Kidney tubule cell (primary cell): Measurements from ENCODE around the gene DNAJB6.

Experiments used
- DNase-seq: peaks from one replicate; pipeline ENCODE4 v3.0.0-alpha.2; 2018; ENCODE audit warnings: low spot score

Gene DNAJB6

DNA sequence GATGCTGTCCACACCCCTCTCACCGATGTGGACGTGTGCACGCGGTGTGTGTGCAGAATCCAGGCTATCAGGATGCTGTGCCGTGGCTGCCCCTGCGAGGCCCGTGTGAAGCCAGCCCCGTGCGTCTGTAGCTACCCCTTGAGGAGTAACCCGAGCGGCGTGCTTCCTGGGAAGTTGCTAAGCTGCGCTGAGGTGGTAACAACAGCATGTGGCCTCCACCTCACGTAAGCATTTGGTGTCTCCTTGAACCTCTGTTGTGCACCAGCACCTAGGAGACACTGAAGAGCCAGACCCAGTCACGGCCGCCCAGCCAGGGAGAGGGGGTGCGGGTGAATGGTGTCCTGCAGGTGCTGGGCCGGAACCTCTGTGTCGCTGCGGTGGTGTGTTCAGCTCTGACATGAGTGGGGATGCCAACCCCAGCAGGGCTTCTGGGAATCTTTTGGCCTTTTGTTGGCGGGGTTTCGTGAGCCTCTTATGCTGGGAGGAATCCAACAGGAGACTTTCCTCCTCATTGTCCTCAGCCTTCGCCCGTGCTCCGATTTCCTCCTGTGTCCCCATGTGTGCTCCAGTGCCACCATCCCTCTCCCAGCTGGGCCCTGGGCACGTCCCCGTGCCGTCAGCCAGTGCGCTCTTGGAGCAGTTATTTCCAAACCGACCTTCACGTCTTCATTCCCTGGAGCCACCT is 60.4 kb downstream of the DNAJB6 start:
- DNase-seq: no peak

DNA sequence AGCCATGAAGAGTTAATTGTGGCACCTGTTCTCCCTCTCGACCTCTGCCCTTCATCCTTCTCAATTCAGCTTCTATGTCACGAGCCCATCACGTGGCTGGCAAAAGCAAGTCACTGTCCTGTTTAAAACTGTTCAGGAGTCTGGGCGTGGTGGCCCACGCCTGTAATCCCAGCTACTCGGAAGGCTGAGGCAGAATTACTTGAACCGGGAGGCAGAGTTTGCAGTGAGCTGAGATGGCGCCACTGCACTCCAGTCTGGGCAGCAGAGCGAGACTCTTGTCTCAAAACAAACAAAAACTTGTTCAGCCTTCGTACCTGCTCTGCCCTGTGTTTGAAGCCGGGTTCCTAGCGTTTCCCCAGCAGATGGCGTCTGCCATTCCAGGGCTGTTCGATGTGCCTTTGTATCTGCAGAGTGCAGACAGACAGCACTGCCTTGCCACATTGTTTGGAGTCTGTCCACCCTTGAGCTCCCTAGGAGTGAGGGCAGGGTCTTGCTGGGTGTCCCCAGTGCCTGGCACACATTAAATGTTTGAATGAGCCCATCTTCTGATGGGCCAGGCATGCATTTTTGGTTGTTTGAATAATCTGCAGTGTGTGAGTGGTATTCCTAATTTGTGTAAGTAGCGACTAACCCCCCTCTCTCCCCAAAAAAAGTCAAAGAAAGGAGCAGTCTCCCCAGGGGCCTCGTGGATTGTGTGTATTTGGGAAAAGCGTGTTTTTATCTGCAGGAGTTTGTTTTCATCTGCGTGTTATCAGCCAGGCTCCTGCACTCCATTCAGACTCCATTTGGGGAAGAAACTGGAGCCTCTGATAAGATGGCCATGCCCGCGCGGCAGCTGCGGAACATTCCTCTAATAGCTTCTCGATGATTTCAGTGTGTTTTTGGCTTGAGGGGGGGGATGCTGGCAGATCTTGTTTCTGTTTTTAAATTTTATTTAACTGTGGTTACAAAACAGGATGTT is 61.2 kb downstream of the DNAJB6 start:
- peak; percentile 72 for DNase-seq

DNA sequence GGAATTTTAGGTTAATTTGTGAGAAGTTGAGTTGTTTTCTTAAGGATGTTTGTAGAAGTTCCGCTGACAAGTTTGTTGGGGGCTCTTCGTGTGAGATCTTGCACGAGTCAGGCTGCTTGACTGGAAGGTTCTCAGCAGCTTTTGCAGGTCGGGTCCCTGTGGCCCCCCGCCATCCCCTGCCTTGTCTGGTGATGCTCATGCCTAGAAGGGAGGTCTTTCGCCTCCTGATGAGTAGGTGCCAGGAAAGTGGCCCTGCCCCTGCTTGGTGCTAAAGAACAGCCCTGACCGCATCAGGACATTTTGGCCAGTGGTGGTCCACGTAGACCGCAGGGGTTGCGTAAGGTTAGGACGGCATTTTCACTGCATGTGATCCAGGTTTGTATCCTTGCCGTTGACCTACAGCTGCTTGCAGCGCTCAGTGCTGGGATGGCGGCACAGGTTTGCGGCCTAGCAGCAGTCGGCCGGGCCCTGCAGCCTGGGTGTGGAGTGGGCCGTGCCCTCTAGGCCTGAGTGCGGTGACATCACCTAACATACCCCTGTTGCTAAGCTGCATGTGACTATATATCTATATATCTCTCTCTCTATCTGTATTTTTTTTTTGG is 62.4 kb downstream of the DNAJB6 start:
- no peak for DNase-seq

DNA sequence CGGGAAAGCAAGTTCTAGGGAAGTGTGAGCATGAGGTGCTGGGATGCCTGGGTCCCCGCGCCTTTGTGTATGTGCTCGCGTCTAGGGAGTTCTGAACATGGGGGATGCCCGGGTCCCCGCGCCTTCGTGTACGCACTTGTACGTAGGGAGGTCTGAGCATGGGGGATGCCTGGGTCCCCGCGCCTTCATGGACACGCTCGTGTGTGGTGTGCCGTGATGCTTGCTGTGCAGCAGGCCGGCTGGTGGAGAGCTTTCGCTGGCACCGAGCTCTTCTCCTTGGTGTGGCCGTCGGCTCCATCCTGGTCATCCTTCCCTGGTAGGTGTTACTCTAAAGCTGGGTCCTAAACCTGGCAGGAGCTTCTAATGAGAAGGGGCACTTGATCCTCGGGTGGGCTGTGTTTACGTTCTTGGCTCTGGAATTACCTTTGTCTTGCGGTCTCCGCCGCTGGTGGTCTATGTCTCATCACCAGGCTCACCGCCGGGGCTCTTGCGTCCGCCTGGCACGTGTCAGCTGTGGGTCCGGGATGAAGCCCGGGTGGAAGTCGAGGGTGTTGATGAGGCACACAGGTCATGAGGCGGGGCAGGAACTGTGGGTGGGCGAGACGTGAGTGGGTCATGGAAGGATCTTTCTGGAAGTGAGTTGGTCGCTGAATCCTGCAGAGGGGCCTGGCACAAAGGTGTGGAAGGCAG is 63.5 kb downstream of the DNAJB6 start:
- no peak for DNase-seq

DNA sequence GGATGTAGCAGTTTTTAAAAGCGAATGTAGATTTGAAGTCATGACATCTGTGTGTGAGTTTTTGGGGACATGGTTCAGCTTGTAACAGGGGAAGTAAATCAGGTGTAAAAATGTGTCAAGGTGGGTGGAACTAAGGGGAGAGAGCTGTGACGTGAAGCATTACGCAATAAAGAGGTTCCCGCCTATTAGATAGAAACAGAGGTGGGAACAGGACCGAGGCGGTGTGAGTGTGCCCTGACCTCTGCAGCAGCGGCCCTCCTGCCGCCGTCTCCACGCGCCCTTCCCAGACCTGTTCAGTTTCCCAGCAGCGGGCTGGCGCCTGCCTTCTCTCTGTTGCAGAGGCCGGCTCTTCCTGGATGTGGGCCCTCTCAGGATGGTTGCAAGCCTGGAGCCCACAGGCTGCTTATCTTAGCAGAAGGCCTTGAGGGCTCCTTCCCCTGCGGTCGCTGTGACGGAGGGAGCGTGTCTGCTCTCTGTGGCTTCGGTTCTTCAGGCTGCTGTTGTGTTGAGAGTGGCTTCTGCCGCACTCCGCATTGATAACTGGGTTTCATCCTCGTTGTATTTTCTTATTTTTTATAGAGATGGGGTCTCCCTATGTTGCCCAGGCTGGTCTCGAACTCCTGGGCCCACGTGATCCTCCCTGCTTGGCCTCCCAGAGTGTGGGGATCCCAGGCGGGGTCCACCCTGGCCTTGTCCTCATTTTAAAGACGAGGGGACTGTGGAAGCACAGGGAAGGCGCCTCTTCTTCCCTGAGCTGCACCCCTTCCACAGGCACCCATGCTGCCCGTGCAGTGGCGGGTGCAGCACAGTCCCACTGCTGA is 65.0 kb downstream of the DNAJB6 start:
- DNase-seq: no peak

DNA sequence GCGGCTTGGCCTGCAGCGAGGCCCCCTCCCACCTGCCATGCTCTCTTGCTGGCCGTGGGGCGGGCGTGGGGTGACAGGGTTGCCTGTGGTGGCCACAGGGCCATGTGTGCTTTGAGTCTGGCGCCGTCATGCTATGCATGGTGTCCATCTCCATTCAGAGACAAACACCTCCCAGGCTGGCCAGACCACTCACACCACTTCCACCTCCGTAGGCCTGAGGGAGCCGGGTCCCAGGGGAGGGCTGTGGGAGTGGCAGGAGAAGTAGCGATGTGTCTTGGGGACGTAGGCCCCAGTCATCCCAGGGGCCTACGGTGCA is 65.5 kb downstream of the DNAJB6 start:
- no peak for DNase-seq

DNA sequence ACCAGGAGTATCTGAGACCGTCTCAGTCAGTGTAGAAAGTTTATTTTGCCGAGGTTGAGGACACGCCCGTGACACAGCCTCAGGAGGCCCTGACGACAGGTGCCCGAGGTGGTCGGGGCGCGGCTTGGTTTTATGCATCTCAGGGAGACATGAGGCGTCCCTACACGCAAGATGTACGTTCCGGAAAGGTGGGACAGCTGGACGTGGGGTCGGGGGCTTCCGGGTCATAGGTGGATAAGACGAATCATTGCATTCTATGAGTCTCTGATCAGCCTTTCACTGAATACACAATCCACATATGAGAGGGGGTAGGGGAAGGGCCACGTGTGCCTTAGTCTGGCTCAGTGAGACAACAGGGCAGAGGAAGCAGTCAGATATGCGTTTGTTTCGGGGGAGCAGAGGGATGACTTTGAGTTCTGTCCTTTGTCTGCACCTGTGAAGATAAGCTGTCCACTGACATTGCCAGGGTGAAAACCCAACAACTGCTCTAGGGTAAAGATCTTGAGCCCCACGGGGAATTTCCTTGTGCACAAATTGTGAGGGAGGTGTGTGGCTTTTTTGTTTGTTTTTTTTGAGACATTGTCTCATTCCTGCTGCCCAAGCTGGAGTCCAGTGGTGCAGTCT is 66.2 kb downstream of the DNAJB6 start:
- no peak for DNase-seq

DNA sequence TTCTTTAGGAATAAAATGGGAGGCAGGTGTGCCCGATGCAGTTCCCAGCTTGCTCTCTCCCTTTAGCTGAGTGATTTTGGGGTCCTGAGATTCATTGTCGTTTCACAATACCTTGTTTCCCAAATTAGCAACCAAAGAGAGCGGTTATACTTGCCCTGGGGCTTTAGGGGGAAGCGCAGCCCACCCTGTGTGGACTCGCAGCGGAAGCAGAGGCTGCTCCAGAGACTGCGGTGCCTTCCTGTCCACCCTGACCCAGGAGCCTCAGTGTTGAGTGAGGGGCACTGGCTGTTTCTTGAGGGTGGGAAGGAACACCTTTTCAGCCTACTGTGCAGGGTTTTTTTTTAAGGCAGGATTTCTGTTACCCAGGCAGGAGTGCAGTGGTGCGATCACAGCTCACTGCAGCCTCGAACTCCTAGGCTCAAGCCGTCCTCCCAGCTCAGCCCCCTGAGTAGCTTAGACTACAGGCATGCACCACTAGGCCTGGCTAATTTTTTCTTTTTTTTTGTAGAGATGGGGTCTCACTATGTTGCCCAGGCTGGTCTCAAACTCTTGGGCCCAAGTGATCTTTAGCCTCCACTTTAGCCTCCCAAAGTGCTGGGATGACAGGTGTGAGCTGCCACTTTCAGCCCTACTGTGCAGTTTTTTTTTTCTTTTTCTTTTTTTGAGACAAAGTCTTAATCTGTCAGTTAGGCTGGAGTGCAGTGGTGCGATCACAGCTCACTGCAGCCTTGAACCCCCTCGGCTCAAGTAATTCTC is 67.0 kb downstream of the DNAJB6 start:
- DNase-seq: no peak

DNA sequence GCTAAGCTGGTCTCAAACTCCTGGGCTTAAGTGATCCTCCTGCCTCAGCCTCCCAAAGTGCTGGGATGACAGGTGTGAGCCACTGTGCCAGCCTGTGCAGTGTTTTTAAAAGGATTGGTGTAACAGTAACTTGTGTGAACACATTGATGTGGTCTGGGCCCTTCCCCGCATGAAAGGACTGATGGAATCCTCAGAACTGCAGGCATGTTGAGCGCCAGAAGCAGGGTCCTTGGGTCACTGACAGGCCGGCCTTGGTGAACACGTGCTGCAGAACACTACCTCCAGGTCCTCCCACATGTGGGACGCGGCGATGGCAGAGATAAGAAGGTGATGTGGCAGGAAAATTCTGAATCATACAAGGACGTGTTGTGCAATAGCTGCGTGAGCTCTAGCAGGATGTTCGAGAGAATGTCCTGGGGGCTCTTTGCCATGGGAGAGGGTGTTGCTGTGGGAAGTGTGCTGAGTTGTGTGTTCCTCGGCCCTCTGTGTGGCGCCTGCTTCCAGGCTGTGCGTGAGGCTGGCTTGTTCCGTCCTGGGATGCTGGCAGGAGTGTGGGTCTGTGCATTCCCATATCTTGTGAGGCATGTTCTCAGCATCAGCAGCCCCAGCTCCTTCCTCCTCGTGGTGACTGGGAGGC is 68.2 kb downstream of the DNAJB6 start:
- DNase-seq: peak; percentile 57

DNA sequence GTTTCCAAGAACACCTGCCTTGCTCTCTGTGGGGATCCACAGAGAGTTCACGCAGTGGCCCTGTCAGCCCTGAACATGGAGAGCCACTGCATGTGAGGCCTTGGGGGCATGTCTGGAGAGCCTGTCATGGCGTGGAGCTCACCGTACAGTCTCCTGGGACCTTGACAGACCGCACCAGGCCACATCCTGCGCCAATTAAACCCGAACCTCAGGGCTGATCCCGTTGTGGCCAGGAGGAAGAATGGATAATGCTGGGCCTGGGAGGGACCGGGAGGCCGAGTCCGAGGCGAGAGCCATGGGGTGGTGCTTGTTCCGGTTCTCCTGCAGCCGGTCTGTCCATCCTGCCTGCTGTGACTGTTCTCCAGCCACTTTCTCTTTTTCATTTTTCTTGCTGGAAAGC is 68.7 kb downstream of the DNAJB6 start:
- DNase-seq: no peak

DNA sequence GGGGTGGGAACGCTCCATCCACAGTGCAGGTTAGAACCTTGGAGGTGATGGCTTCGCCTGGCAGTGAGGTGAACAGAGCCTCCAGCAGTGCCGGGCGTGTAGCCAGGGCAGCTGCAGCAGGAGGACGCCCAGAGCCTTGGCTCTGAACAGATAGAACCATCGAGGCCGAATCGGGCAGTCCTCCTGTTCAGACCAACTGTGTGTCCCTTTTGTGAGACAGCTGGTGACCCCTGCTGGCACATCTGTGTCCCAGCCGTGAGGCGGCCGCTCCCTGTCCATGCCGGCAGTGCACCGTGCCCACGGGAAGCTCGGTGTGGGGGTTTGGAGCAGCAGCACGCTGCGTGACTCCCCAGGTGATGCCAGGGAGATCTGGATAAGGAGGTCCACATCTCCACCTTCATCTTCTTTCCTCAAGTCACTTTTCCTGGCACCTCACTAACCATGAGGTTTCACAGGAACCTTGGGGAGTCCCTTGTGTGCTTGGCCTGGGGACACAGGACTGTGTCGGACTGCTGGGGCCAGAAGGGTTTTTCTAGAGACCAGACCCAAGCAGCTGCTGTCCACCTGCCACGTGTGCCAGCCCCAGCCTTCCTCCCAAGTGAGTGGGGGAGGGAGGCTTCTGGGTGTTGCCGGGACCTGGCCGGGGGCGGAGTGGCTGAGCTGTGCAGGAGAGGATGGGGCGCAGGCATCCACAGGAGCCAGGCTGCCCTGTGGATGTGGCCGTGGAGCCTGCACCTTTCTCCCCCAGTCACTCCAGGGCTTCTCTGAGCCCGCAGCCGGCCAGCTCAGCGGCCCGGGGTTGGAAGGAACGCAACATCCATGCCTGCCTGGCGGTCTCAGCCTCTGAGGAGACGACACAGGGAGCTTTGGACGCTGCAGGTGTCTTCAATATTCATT is 69.4 kb downstream of the DNAJB6 start:
- no peak for DNase-seq

DNA sequence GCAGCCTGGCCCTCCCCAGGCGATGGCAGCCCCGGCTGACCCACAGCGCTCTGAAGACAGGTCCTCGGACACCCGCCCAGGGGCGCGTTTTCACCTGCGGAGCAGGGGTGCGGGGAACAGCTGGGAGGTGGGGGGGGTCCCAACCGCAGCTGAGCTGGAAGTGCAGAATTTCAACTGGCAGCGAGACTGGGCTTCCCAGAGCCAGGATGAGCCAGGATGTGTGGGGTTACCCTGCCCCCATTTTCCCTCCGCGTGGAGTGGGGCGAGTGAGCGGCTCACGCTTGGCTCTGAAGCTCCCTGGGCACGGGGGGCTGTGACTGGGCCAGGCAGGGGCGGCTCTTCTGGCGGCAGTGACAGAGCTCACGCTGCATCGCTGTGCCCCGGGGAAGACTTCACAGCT is 70.2 kb downstream of the DNAJB6 start:
- DNase-seq: no peak

DNA sequence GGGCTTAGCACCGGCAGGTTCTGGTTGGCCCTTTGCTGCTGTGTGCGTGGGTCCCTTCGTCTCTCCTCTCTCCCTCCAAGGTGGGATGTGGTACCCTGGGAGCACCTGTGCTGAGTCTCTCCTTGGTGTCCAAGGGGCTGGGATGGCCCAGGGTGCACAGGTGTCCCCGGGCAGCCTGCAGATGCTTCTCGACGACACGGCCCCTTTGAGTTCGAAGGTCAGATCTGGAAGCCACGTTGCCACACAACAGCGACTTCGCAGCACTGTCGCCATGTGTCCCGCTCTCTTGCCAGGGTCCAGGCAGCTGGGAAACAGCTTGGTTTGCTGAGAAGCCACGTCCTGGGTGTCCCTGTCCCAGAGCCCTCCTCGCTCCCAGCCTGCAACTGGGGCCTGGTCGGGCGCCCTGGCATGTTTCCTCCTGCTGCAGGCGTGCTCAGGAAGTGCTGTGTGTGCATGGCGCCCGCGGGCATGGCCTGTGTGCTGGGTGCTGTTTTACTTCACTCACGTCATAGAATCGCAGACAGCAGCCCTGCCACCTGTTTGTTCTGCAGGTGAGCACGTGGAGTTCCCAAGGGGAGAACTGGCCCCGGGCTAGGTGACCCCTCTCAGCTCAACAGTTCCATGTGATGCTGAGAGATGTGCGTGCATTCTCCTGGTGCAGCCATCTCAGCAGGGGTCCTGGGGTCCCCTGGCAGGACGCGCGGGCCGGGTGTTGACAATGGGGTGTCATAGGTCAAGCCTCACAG is 70.9 kb downstream of the DNAJB6 start:
- DNase-seq: no peak

DNA sequence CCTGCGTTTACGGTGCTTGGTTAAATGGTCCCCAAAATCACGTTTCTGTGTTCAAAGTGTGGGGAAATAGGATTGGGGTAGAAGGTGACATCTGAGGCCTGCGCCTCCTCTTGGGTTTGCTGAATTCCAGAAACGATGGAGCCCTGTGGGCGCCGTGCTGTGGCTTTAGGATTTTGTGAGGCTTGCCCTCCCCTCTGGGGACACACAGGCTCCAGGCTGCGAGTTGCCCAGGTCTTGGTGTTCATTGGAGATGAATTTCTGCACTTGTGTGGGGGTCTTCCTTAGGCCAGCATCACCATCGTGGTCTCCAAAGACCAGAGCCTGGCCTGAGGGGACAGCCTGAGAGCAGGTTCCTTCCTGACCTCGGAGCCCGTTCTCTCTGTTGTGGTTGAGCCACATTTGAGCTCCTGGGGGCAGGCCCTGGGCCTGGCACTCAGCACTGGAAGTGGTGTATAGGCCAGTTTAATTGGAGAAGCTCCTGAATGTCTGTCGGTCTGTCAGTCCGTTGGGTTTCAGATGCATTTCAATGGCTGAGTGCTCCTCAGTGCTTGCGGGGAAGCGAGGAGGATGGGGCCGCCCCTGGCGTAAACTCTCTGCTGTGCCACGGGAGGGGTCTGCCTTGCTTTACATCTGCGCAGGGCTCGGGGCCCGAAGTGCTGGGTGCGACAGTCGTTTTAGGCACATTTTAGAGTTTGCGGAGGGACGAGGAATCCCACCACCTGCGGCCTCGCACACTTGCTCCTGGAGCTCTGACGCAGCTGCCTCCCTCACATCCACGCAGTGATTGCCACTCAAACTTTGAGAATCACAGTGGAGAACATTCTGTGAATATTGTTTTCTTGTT is 71.7 kb downstream of the DNAJB6 start:
- no peak for DNase-seq

DNA sequence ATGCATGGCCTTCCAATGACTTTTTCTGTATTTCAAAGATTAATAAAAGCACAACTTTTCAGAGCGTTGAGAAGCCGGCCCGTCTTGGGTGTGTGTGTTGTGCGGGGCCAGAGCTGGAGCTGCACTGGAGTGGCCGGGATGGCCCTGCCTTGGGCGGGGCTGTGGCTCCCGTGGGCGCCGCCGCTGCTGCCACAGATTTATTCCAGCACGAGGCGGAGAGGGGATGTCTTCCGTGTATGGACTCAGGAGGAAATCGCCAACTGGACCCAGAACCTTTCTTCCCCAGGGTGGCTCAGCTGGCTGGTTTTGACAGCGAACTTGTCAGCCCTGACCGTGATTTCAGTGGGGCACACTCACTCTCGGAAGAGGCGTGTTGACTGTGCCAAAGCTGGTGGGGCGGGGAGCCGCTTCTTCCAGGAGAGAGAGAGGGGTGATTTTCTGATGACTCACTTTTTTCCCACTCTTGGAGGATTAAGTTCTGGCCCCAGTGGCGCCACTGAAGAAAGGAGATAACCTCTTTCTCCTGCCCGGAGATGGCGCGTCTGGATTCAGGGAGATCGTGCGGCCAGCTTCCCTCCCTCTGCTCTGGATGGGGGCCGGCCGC is 72.4 kb downstream of the DNAJB6 start:
- DNase-seq: no peak
